GM21717 (cell line): ENCODE measurements around the gene ARID5B.

Experiments
- ATAC-seq: cut with Tn5 transposase; IDR thresholded peaks from one replicate; pipeline ENCODE4 v1.9.1; 2021; ENCODE audit warnings: mild to moderate bottlenecking, moderate library complexity; ENCODE audit not compliant: unreplicated experiment

ARID5B gene

DNA sequence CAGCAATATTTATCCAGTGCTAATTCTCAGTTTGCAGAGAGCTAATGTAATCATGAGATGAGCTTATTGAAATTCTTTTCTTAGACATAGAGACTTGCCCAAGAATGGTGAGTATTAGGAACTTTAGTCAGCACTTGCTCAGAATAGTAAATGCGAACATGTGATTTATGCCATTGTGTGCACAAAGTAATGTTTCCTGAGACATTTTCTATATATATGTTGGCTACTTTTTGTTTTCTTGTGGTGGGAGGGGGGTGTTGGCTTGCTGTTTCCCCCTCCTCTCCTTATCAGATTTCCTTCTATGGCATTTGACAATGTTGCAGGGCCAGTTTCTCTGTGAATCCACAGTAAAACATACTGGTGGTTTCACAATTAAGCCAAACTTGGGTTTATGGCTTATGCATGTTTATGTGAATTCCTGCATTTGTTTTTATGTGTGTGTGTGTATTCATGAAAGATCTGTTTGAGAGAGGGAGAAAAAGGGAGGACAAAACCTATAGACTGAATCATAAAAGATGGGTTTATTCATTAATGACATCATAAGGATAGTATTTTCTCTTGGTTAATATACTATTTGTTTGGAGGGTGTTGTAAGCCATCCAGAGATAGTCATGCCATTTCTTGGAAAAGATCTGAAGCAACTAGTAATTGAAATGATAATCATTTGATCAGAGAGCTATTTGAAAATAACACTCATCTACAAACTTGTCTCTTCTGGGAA is 36.3 kb downstream of the ARID5B start:
- no peak for ATAC-seq

- ATAC-seq = no peak
These were observed 38.4 kb downstream of the ARID5B start for GRCh38 chr10:61939902-61940301.

- no peak for ATAC-seq
These were observed 39.7 kb downstream of the ARID5B start for GRCh38 chr10:61941202-61941681.

DNA sequence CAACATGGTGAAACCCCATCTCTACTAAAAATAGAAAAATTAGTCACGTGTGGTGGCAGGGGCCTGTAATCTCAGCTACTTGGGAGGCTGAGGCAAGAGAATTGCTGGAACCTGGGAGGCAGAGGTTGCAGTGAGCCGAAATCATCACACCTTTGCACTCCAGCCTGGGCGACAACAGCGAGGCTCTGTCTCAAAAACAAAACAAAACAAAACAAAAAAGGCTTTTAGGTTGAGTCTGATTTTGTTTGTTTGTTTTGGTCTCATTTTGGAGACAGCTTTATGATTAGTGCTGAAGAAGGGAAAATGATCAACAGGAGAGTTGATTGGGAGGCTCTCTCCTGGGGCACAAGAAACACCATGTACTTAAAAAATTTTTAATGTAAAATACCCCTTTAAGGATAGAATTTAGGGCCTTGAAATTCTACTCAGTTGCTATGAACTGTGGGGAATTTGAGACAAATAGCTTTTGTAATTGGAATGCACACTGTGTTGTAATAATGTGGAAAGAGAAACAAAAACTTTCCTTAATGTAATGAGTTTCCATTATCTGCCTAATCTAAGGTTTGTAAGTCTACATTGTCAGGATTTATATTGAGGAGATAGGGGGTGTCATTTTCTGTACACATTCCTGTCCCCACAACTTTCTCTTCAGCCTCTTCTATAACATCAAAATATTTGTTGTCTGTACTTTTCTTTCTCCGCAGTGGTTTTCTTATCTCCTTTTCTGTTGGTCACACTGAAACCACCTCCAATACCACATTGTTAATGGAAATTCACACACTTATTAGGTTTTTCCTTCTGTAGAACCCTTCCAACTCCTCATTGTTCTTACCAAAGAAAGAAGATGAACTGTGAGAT is 41.3 kb downstream of the ARID5B start:
- no peak for ATAC-seq

DNA sequence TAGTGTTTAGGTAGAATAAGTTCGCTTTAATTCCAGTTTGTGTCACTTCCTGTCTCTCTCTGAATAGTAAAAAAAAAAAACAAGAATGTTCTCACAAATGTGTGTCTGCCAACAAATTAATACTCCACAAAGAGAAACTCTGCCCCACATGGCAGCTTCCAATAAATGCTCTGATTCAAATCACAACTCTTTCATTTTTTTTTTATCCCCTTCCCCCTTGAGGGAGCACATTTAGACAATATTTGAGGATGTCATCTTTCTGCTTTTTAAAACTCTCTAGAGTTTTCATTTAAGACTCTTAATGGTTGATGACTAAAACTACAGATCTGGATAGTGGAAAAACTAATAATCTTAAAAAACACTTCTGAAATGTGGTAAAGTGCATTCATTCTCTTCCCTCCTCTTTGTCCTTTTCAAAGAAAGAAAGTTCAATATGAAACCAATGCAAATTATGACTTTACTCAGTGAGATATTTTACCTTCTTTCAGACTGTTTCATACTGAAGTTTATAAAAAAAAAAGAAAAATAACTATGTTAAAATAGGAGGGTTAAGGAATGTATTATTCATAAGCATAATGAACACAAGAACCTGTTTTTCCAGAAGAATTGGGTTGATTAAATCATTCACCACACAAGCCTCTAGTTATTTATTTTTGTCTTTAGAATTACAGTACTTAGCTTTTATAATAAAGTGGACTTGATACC is 42.3 kb downstream of the ARID5B start:
- ATAC-seq = peak; percentile 63

GRCh38 chr10:61944410-61945147 is 43.1 kb downstream of the ARID5B start:
- no peak for ATAC-seq

DNA sequence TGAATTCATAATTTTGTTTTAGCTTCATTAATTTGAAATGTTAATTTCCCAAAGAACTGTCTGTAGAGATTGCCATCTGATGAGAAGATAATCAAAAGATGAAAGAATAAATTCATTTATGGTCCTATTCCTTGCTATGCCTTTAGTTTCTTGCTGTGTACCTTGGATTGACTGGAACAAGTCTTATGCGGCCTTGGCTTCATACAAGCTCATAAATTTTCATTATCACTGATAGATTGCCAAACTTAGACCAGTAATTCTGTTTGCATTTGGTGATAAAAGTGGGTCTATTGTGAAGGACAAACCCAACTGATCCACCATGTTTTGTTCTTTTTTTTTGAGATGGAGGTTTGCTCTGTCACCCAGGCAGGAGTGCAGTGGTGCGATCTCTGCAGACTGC is 48.2 kb downstream of the ARID5B start:
- ATAC-seq = no peak

- ATAC-seq = no peak
These were observed 49.1 kb downstream of the ARID5B start for GRCh38 chr10:61950449-61951143.

- no peak for ATAC-seq
These were observed 49.6 kb downstream of the ARID5B start for GRCh38 chr10:61951144-61951483.

GRCh38 chr10:61952028-61952674 is 50.7 kb downstream of the ARID5B start:
- no peak for ATAC-seq

- ATAC-seq = no peak
These were observed 51.7 kb downstream of the ARID5B start for GRCh38 chr10:61953183-61953582.

DNA sequence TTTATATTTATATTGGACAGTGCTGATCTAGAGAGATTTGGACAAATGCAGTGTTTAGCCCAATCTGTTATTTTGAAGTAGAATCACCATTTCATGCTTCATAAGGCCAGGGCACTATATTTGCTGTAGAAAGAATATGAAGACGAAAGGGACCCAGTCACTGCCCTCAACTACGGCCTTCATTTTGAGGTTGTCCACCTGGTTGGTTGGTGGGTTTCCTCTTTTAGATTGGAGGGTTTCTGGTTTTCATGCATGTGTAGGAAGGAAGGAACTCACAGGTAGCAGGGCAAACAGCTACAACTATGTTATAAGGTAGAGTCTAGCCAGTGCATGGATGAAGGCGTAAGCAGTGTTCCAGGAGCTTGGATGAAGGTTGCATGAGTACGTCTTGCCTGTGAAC is 56.3 kb downstream of the ARID5B start:
- no peak for ATAC-seq

- ATAC-seq = no peak
These were observed 56.8 kb downstream of the ARID5B start for GRCh38 chr10:61958311-61958710.

- ATAC-seq = no peak
These were observed 57.3 kb downstream of the ARID5B start for GRCh38 chr10:61958805-61959204.

GRCh38 chr10:61959814-61960213 is 58.3 kb downstream of the ARID5B start:
- no peak for ATAC-seq

DNA sequence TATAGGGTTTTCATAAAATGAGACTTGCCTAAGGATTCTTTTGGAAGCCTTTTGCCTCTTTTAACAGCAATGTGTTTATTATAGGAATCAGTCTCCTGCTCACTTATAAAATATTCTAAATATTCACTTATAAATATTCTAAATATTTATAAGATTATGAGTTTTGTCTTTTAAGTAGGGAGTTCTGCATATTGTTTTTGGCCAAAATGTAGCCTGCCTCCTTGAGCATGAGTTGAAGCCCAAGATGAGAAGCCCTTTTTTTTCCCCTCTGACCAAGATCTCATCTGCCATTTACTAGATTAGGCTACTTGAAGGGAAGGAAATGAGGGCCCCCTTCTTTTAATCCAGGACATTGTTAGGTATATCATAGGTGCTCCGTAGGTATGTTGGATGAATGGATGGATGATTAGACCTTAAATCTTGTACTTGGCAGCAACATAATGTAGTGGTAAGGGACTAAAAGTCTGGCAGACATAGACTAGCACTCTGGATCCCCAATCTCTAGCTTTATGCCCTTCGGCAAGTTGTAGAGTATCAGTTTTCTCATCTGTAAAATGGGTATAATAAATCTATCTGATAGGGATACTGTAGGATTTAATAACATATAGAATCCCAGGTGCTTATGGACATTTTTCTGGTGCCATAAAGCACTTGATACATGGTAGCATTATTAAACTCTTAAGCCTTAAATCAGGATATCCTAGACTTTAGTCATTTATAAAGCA is 59.1 kb downstream of the ARID5B start:
- no peak for ATAC-seq

GRCh38 chr10:61961278-61961677 is 59.8 kb downstream of the ARID5B start:
- peak; percentile 52 for ATAC-seq

DNA sequence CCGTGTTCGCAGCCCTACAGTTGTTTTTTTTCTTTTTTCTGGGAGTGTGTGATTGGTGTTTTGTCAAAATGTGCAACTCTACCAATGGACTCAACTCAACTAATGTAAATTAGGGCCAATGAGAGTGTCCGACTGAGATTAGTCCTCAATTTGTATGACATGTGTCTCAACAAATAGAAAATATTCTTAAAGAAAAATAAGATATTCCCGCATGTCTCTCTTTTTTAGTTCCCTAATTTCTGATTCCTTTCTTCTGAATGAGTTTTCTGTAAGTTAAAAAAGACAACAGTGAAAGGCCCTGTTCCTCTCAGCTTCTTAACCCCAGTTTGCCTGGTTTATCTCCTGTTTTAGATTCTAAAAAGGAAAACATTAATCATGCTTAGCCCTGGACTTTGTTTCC is 61.5 kb downstream of the ARID5B start:
- no peak for ATAC-seq

DNA sequence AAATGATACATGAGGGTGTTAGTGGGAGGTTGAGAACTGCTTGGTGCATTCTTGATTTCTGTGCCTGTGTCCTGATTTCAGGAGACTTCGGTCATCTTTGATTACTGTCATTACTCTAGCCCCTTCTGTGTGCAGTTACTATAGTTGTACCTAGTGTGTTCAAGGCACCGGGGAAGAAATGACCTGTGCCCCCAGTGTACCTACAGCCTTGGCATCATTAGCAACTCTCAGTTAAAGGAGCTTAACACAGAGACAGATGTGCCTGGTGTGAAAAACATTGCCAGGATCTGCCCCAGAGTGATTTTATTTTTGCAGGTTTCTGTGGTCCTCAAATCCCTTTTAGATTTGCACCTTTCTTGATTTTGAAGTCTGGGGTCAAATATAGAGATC is 62.2 kb downstream of the ARID5B start:
- ATAC-seq = no peak
